Activated naive CD8-positive, alpha-beta T cell treated with anti-CD3 and anti-CD28 coated beads, Interleukin-2, amount 50 U/mL, for 24 hours (primary cell): ENCODE results near the gene NETO2.
"Not testable (repeated sequence)": the region's sequence is repeated elsewhere in the genome, so short reads cannot be mapped to it uniquely, and the experiment has no call there.

ENCODE experiments used
- ATAC-seq: fragments of 150-1000 bp; cut with Tn5 transposase; one replicate; pipeline ENCODE4 v1.10.0; 2021
- DNase-seq: peaks from one replicate; pipeline ENCODE4 v3.0.0; 2021
- H3K27ac Mint-ChIP-seq: one replicate; pipeline ENCODE4 v1.8.0; 2021; ENCODE audit warnings: mild to moderate bottlenecking, mixed read lengths
- H3K27me3 Mint-ChIP-seq: one replicate; pipeline ENCODE4 v1.8.0; 2021; ENCODE audit warnings: mixed read lengths
- H3K36me3 Mint-ChIP-seq: one replicate; pipeline ENCODE4 v1.8.0; 2021; ENCODE audit warnings: low read depth, mixed read lengths
- H3K4me1 Mint-ChIP-seq: one replicate; pipeline ENCODE4 v1.8.0; 2021; ENCODE audit warnings: mixed read lengths
- H3K4me3 Mint-ChIP-seq: one replicate; pipeline ENCODE4 v1.8.0; 2021; ENCODE audit warnings: mild to moderate bottlenecking, moderate library complexity, mixed read lengths
- H3K9me3 Mint-ChIP-seq: one replicate; pipeline ENCODE4 v1.8.0; 2021; ENCODE audit warnings: mixed read lengths

NETO2 gene

GRCh38 chr16:47063011-47063724, 80.6 kb downstream of the NETO2 start:
- no peaks in the 10 kb centered on the region for H3K27me3 Mint-ChIP-seq
- H3K27ac Mint-ChIP-seq, result no peak overlapping the region
- ATAC-seq (no peak), DNase-seq (no peak)
- H3K4me1 Mint-ChIP-seq, result no peaks in the 10 kb centered on the region
- H3K36me3 Mint-ChIP-seq, result no peaks in the 10 kb centered on the region
- no peak overlapping the region for H3K4me3 Mint-ChIP-seq
- peaks cover 4% of the 10 kb centered on the region for H3K9me3 Mint-ChIP-seq

GRCh38 chr16:47061204-47061603, 82.5 kb downstream of the NETO2 start:
- ATAC-seq, result no peak
- no peaks in the 10 kb centered on the region for H3K27me3 Mint-ChIP-seq

GRCh38 chr16:47060596-47060995, 83.1 kb downstream of the NETO2 start:
- H3K36me3 Mint-ChIP-seq, result no peaks in the 10 kb centered on the region
- H3K4me1 Mint-ChIP-seq, result no peaks in the 10 kb centered on the region
- ATAC-seq (no peak), DNase-seq (no peak)
- peaks cover 4% of the 10 kb centered on the region for H3K9me3 Mint-ChIP-seq
- H3K27ac Mint-ChIP-seq, result no peak overlapping the region
- no peak overlapping the region for H3K4me3 Mint-ChIP-seq
- no peaks in the 10 kb centered on the region for H3K27me3 Mint-ChIP-seq

More at GRCh38 chr16:47061204-47061603, 82.5 kb downstream of the NETO2 start:
- DNase-seq, result no peak
- Mint-ChIP-seq H3K4me3 (no peak overlapping the region), H3K4me1 (no peaks in the 10 kb centered on the region), H3K36me3 (no peaks in the 10 kb centered on the region), H3K9me3 (peaks cover 4% of the 10 kb centered on the region), H3K27ac (no peak overlapping the region)

GRCh38 chr16:47059991-47060390, 83.8 kb downstream of the NETO2 start:
- no peak overlapping the region for H3K4me3 Mint-ChIP-seq
- H3K27ac Mint-ChIP-seq, result no peak overlapping the region
- no peaks in the 10 kb centered on the region for H3K27me3 Mint-ChIP-seq
- no peaks in the 10 kb centered on the region for H3K4me1 Mint-ChIP-seq
- H3K36me3 Mint-ChIP-seq, result no peaks in the 10 kb centered on the region
- DNase-seq (no peak), ATAC-seq (no peak)
- H3K9me3 Mint-ChIP-seq, result peaks cover 4% of the 10 kb centered on the region

GRCh38 chr16:47059130-47059529, 84.6 kb downstream of the NETO2 start:
- DNase-seq, ATAC-seq, H3K4me3 Mint-ChIP-seq, H3K27ac Mint-ChIP-seq, H3K27me3 Mint-ChIP-seq, H3K36me3 Mint-ChIP-seq, H3K4me1 Mint-ChIP-seq, H3K9me3 Mint-ChIP-seq: not testable (repeated sequence)

- H3K9me3 Mint-ChIP-seq, result no peaks in the 10 kb centered on the region
- no peaks in the 10 kb centered on the region for H3K27me3 Mint-ChIP-seq
- H3K4me3 Mint-ChIP-seq, result no peak overlapping the region
- H3K27ac Mint-ChIP-seq, result no peak overlapping the region
- H3K4me1 Mint-ChIP-seq, result no peaks in the 10 kb centered on the region
- DNase-seq (no peak), ATAC-seq (no peak)
- H3K36me3 Mint-ChIP-seq, result no peaks in the 10 kb centered on the region
Measured at GRCh38 chr16:47058295-47059086, 85.3 kb downstream of the NETO2 start.

GRCh38 chr16:47057630-47057993, 86.1 kb downstream of the NETO2 start:
- no peak for ATAC-seq
- Mint-ChIP-seq H3K4me3 (no peak overlapping the region), H3K4me1 (no peaks in the 10 kb centered on the region), H3K27ac (no peak overlapping the region), H3K9me3 (no peaks in the 10 kb centered on the region), H3K27me3 (no peaks in the 10 kb centered on the region), H3K36me3 (no peaks in the 10 kb centered on the region)
- DNase-seq, result no peak

- Mint-ChIP-seq H3K27ac (no peak overlapping the region), H3K9me3 (no peaks in the 10 kb centered on the region), H3K36me3 (no peaks in the 10 kb centered on the region), H3K4me3 (no peak overlapping the region), H3K4me1 (no peaks in the 10 kb centered on the region), H3K27me3 (no peaks in the 10 kb centered on the region)
- DNase-seq (no peak), ATAC-seq (no peak)
Measured at GRCh38 chr16:47056688-47057629, 86.8 kb downstream of the NETO2 start.

- H3K9me3 Mint-ChIP-seq, H3K4me3 Mint-ChIP-seq, H3K27me3 Mint-ChIP-seq, DNase-seq, H3K36me3 Mint-ChIP-seq, H3K4me1 Mint-ChIP-seq, H3K27ac Mint-ChIP-seq, ATAC-seq: not testable (repeated sequence)
Measured at GRCh38 chr16:47056061-47056460, 87.7 kb downstream of the NETO2 start.

- Mint-ChIP-seq H3K9me3 (no peaks in the 10 kb centered on the region), H3K27me3 (no peaks in the 10 kb centered on the region), H3K4me3 (no peak overlapping the region), H3K27ac (no peak overlapping the region), H3K4me1 (no peaks in the 10 kb centered on the region), H3K36me3 (no peaks in the 10 kb centered on the region)
- DNase-seq (no peak), ATAC-seq (no peak)
Measured at GRCh38 chr16:47055136-47055885, 88.4 kb downstream of the NETO2 start.

- DNase-seq, result no peak
Measured at GRCh38 chr16:47054306-47054705, 89.4 kb downstream of the NETO2 start.

GRCh38 chr16:47053895-47054294, 89.8 kb downstream of the NETO2 start:
- Mint-ChIP-seq H3K27me3 (no peaks in the 10 kb centered on the region), H3K27ac (no peak overlapping the region), H3K4me3 (no peak overlapping the region), H3K9me3 (no peaks in the 10 kb centered on the region), H3K4me1 (no peaks in the 10 kb centered on the region), H3K36me3 (no peaks in the 10 kb centered on the region)
- ATAC-seq, result no peak
- no peak for DNase-seq

More at GRCh38 chr16:47054306-47054705, 89.4 kb downstream of the NETO2 start:
- Mint-ChIP-seq H3K4me1 (no peaks in the 10 kb centered on the region), H3K4me3 (no peak overlapping the region), H3K27ac (no peak overlapping the region), H3K9me3 (no peaks in the 10 kb centered on the region), H3K36me3 (no peaks in the 10 kb centered on the region), H3K27me3 (no peaks in the 10 kb centered on the region)
- no peak for ATAC-seq

GRCh38 chr16:47052666-47053640, 90.8 kb downstream of the NETO2 start:
- Mint-ChIP-seq H3K4me1 (no peaks in the 10 kb centered on the region), H3K27me3 (no peaks in the 10 kb centered on the region), H3K9me3 (no peaks in the 10 kb centered on the region), H3K36me3 (no peaks in the 10 kb centered on the region), H3K27ac (no peak overlapping the region), H3K4me3 (no peak overlapping the region)
- DNase-seq (no peak), ATAC-seq (no peak)
